ENCODE results near the gene IRF2. TPM values are rescaled to one million over a fixed set of nuclear protein-coding genes. Genes with fewer than 3 reads are reported as not detected.
"Not testable (repeated sequence)": the region's sequence is repeated elsewhere in the genome, so short reads cannot be mapped to it uniquely, and the experiment has no call there.

The IRF2 gene
- polyA plus RNA-seq, 1 donor from 2014 or later: 1.4 TPM

- Histone ChIP-seq H4K20me1 (ENCODE audit: insufficient read depth) (no peaks in the 10 kb centered on the region), H3K36me3 (ENCODE audit: insufficient read depth, low read length) (no peaks in the 10 kb centered on the region)
Measured at GRCh38 chr4:184376126-184376838, 98.1 kb downstream of the IRF2 start.

GRCh38 chr4:184375623-184376022 is 98.7 kb downstream of the IRF2 start:
- H3K79me2 ChIP-seq (replicated peaks; ENCODE audit: insufficient read depth, low read length); H2AFZ ChIP-seq (ENCODE audit: low read depth, low read length); H3K9me3 ChIP-seq (ENCODE audit: low read length); H3K36me3 ChIP-seq (ENCODE audit: insufficient read depth, low read length); H3F3A ChIP-seq (ENCODE audit: insufficient read depth, low read length, poor library complexity, severe bottlenecking); H3K27ac ChIP-seq (ENCODE audit: low read length); H4K20me1 ChIP-seq (ENCODE audit: insufficient read depth); H3K4me2 ChIP-seq (ENCODE audit: low read length); H3K9ac ChIP-seq (ENCODE audit: low read length); H3K4me3 ChIP-seq (ENCODE audit: low read length); H3K9me2 ChIP-seq (ENCODE audit: insufficient read depth, low read length); H3K27me3 ChIP-seq (ENCODE audit: insufficient read depth, low read depth, low read length): not testable (repeated sequence)

More at GRCh38 chr4:184376126-184376838, 98.1 kb downstream of the IRF2 start:
- Histone ChIP-seq H2AFZ (ENCODE audit: low read depth, low read length) (no peak overlapping the region), H3K4me3 (ENCODE audit: low read length) (no peak overlapping the region), H3K4me2 (ENCODE audit: low read length) (no peak overlapping the region), H3K9ac (ENCODE audit: low read length) (no peak overlapping the region), H3K9me3 (ENCODE audit: low read length) (no peaks in the 10 kb centered on the region), H3K27me3 (ENCODE audit: insufficient read depth, low read depth, low read length) (no peaks in the 10 kb centered on the region), H3K9me2 (ENCODE audit: insufficient read depth, low read length) (no peaks in the 10 kb centered on the region), H3K27ac (ENCODE audit: low read length) (no peak overlapping the region), H3K79me2 (replicated peaks; ENCODE audit: insufficient read depth, low read length) (no peaks in the 10 kb centered on the region), H3F3A (ENCODE audit: insufficient read depth, low read length, poor library complexity, severe bottlenecking) (no peaks in the 10 kb centered on the region)
- TF ChIP-seq RAD21 (conservative IDR thresholded peaks at IDR 0.05) (no peak), TAF1 (IDR thresholded peaks at IDR 0.05; ENCODE audit: low read depth) (no peak), CTCF (IDR thresholded peaks at IDR 0.05; ENCODE audit: poor library complexity, severe bottlenecking) (no peak), POLR2AphosphoS5 (IDR thresholded peaks at IDR 0.05) (no peak), SMC3 (conservative IDR thresholded peaks at IDR 0.05; ENCODE audit: poor library complexity) (no peak), REST (IDR thresholded peaks at IDR 0.05; ENCODE audit: borderline replicate concordance) (no peak), EP300 (conservative IDR thresholded peaks at IDR 0.05; ENCODE audit: poor library complexity, severe bottlenecking) (no peak), EZH2 (IDR thresholded peaks at IDR 0.05; ENCODE audit: borderline replicate concordance, insufficient read depth, low read length, poor library complexity, severe bottlenecking) (no peak), MXI1 (conservative IDR thresholded peaks at IDR 0.05; ENCODE audit: poor library complexity, severe bottlenecking) (no peak)
